DMS153 treated with DMSO at 0.1 percent for 48 hours (cell line): ENCODE data around the gene ACTR1A.

Experiments
- DNase-seq: peaks from one replicate; lab custom pipeline; 2025; ENCODE audit not compliant: unreplicated experiment; lab: John Stamatoyannopoulos, UW

The ACTR1A gene

DNA sequence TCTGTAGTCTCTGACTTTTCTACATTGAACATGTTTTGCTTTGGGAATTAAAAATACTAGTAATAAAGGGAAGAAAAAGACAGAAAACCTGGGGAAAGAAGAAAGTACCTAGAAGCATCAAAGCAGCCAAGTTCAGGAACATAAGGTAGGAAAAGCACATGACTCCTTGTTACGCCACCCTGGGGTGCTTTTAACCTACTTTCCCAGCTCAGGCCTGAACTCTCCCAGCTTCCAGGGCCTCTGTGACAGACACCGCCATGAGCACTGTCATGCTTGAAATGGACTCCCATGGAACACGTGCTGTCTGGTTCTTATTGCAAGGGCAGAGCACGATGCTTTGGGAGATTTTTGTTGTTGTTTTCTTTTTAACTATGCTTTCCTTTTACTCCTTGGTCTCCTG lies 11.4 kb downstream of the ACTR1A start:
- no peak for DNase-seq

DNA sequence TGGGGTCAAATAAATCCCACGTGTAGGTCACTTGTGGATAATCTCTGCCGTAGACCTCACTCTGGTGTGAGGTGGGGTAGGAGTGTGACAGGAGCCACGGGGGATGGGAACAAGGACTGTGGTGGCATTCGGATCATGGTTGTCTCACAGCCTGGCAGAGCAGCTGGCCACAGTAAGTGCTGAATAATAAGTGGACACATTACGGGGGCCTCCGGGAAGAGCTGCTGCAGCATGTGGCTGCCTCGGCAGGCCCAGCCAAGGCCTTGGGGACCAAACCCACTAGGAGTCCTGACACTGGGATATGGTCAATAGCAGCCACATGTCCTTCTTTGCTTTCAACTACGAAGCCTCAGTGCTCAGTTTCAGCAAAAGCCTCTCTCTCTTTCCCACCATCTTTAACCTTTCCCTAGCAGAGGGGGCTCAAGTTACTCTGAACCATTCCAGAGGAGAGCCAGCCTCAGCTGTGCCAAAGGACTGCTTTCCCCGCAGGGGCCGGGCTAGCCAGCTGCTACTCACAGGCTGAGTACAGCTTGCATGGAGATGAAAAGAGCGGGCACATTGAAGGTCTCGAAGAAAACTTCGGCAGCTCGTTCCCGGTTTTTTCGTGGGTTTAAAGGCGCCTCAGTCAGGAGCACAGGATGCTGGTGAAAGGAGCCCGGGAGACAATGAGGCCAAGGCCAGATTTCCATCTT lies 17.3 kb downstream of the ACTR1A start:
- DNase-seq: no peak

- DNase-seq: no peak
Observed at GRCh38 chr10:102484021-102484420, 18.5 kb downstream of the ACTR1A start.

DNA sequence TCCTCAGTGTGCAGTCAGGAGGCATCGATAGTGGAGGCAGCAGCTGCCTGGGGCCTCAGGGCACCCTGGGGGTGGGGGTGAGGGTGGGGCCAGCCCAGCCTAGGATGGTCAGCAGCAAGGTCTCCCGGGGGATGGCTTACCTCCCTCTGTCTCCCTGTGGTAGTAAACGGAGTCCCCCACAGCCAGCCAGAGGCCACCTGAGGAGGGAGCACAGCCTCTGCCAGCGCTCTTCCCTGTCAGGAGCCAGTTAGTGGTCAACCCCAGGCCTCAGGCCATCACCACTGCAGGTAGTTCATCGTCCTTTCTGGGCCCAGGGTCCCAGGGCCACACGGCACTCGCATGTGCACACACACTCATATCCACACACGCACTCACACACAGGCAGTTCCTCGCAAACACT lies 22.1 kb downstream of the ACTR1A start:
- no peak for DNase-seq

GRCh38 chr10:102479651-102480050 lies 22.9 kb downstream of the ACTR1A start:
- no peak for DNase-seq

DNA sequence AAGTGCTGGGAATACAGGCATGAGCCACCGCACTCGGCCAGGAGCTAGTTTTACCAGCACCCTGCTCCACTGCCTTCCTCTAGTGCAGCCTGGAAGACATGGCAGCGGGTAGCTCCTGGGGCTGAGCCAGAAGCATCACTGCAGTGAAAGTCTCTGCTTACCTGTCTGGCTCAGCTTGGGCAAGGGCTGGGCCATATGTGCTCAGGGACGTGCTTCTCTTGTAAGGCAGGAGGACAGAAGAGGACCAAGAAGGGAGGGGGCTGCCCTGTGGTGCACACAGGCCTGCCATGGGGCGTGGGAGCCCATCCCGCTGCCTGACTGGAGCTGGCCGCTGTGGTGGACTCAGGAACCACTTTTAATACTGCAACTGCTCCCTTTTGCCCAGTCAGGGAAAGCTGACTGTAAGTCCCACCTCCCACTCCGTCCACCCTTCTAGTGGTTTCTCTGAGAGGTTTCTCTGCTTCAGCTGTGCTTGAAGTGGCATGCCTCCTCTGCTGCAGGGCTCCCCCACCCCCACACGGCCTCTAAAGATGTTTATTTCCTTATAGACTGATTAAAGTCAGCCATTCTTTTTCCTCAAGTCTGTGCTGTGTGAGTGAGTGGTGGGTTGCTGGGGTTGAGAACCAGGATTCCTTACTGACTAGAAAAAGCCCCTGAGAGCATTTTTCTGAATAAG lies 25.9 kb downstream of the ACTR1A start:
- no peak for DNase-seq

GRCh38 chr10:102475451-102476040 lies 27.0 kb downstream of the ACTR1A start:
- DNase-seq: no peak

DNA sequence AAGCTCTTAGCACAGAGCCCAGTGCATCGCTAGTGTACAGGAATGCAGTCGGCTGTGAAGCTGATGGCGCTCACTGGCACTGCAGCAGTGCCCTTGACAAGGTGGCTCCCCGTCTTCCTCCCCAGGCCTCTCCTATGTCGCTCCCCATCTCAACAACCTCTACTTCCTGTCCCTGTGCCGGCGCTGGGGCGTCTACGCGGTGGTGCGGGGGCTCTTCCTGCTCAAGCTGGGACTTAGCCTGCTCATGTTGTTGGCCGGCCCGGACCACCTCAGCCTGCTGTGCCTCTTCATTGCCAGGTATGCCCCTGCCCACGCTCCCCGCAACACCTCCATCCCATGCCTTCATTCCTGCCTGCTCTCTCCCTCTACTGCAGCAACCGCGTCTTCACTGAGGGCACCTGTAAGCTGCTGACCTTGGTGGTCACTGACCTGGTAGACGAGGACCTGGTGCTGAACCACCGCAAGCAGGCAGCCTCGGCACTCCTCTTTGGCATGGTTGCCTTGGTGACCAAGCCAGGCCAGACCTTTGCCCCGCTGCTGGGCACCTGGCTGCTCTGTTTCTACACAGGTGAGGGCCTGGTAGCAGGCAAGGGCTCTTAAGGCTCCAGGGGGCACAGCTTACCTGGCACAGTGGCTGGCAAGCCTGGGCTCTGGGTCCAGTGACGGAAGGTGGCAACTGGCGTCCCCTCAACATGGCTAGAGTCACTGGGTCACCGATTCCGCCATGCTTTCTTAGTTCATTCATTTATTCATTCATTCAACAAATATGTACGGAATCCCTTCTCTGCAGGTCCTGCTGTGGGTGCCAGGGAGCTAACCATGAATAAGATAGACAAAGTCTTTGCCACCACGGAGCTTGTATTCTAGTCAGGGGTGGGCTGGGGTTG lies 28.8 kb downstream of the ACTR1A start:
- no peak for DNase-seq

GRCh38 chr10:102470579-102471546 lies 31.6 kb downstream of the ACTR1A start:
- DNase-seq: no peak

- no peak for DNase-seq
Observed at GRCh38 chr10:102468683-102469082, 33.8 kb downstream of the ACTR1A start.

DNA sequence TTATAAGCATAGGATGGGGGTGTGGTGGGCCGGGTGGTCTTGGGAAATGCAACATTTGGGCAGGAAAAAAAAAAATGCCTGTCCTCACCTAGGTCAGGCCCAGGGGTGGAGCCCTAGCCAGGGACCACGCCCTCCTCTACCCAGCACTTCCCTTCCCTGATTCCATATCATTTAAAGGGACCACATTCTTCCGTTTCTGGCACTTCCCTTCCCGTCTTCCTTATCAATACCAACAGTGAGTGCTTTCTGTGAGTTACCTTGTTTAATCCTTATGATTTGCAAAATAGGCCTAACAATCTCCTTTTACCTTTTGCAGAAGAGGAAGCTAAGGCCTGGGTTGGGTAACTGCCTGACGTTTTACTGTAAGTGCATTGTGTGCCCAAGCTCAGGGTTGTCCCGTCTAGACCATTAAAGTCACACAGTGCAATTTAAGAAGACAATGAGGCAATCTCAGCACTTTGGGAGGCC lies 34.5 kb downstream of the ACTR1A start:
- no peak for DNase-seq

DNA sequence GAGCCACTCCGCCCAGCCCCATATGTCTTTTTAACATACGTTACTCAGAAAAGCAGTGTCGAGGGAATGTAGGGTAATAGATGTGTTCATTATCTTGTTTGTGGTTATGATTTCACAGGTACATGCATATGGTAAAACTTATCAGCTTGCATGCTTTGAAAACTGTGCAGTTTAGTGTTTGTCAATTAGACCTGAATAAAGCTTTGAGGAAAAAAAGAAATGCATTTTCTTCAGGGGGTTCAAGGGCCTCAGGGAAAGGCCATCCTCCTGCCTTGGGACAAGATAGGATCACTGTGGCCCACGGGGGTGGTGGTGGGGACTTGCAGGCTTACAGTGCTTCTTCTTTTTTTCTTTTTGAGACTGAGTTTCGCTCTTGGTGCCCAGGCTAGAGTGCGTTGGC lies 35.2 kb downstream of the ACTR1A start:
- no peak for DNase-seq

DNA sequence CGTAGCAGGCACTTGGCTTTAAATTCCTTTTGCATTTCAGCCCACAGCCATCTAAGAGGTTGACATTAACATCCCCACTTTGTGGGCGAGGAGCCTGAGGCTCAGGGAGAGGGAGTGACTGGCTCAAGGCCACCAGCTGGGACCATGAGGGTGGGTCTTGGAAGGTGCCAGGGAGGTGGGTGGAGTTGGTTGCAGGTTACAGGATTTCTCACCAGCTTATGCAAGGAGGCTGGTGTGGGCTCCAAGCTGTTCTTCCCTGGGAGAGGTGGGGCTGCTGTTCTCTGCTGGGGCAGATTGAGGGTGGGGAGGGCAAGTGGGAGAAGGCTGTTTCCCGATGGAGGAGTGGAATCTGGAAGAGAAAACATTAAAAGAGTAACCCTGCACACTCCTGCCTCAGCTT lies 37.0 kb downstream of the ACTR1A start:
- no peak for DNase-seq

- no peak for DNase-seq
Observed at GRCh38 chr10:102463983-102464382, 38.5 kb downstream of the ACTR1A start.

DNA sequence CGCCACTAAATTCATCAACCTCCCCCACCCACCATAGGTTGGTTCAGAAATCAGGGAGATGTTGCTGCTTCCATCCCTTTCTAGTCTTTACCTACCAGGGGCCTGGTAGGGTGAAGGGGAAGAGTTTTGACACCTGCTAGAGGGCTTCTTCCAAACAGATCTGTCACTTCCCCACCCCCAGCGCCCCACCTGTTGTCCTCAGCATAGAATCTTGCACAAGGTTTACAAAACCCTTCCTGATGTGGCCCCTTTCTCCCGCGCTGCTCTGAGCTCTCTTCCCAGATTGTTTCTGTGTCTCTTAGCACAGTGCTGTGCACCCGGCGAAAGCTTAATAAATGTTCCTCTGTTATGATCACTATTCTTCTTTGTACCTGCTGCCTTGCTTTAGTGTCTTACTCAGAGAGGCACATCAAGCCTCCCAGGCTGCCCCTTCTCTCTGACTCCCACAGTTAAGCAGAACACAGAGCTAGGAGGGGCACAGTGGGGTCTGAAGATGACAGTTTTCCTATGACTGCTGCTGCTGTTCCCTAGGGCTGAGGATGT lies 39.9 kb downstream of the ACTR1A start:
- DNase-seq: no peak

DNA sequence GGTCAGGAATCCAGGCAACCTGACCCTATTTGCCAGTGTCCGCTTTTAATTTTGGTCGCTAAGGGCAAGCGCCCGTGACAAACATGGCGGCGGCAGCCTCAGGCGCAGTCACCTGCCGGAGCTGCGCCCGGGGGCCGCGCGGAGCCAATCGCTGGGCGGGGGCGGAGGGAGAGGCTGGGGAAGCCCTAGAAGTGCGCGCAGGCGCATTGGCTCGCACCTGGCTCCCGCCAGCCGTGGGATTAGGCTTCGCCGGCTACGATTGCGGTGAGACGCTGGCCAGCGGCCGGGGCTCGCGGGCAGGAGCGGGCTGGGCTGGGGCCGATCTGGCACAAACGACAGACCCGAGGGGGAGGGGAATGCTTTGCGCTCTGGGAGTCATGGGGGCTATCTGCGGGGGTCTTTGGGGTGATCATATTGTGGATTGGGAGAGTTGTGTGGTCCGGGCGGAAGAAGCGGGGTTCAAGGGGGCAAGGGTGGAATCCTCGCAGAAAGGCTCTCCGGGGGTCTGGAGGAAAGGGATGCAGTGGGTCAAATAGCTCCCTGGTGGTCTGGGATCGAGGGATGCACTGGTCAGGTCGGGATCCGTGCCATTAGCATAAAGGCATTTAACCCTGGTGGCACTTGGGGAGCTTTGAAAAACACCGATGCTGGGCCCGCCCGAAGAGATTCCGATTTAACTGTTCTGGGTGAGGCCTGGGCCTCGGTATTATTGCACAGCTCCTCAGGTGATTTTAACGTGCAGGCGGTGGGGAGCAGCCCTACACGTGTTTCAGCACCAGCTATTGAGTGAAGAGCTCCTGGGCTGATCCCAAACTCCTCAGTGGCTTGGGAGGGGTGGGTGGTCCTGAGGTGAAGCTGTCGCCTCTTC lies 41.1 kb downstream of the ACTR1A start:
- peak; percentile 96 for DNase-seq

DNA sequence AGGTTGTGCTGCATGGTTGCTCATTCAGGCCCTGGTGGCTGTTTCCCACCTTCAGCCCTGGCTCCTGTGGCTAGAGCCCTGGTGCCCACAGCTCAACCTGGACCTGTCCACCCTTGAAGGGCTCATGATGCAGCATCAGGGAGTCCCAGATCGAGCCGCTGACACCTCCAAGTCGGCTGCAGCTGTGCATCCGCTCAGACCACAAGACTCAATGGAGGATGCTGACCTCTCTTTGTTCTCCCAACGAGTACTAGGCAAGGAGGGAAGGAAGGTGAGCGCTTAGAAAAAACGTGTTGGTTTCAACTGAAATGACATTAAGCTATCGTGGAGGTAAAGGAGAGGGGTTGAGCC lies 41.7 kb downstream of the ACTR1A start:
- DNase-seq: no peak

- DNase-seq: no peak
Observed at GRCh38 chr10:102458656-102459055, 43.9 kb downstream of the ACTR1A start.

DNA sequence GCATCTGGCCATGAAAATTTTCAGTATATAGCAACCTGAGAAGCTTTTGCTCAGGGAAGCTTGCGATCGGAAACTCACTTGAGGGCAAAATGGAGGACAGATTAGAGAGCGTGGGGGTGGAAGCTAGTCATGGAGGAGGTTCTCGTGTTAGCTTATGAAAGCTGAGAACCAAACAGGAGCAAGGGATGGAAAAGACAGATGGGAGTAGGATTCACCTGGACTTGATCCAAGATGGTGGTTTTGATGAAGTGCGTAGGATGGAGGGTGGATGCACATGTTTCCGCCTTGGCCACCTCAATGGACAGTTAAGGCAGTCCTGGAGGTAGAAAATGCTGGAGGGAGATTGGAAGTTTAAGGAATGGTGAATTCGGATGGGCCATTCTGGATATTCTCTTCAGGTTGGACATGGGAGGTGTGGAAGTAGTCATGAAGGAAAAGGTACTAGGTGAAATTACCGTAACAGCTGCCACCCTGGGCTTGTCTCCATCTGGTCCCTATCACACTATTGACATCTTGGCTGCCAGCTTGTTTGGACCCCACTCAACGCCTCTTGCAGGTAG lies 44.8 kb downstream of the ACTR1A start:
- no peak for DNase-seq
